Mesothelial cell of epicardium (in vitro differentiated cells): ENCODE data around the gene ZNF362. TPM values are rescaled to one million over a fixed set of nuclear protein-coding genes. Genes with fewer than 3 reads are reported as not detected.
"Not testable (repeated sequence)": the region's sequence is repeated elsewhere in the genome, so short reads cannot be mapped to it uniquely, and the experiment has no call there.

Source experiments
- DNase-seq, 2 experiments: peaks; one replicate each; pipeline ENCODE4 v3.0.0; 2021; ENCODE audit warnings: low spot score in 2 of 2; ENCODE audit not compliant: unreplicated experiment in 2 of 2
- H3K27ac Mint-ChIP-seq: 2 replicates; pipeline ENCODE4 v1.8.0; 2021; ENCODE audit warnings: mixed read lengths
- H3K27me3 Mint-ChIP-seq: 2 replicates; pipeline ENCODE4 v1.8.0; 2021; ENCODE audit warnings: low read depth, mixed read lengths
- H3K36me3 Mint-ChIP-seq: 2 replicates; pipeline ENCODE4 v1.8.0; 2021; ENCODE audit warnings: mixed read lengths
- H3K4me1 Mint-ChIP-seq: 2 replicates; pipeline ENCODE4 v1.8.0; 2021; ENCODE audit warnings: mixed read lengths
- H3K4me3 Mint-ChIP-seq: 2 replicates; pipeline ENCODE4 v1.8.0; 2021; ENCODE audit warnings: mild to moderate bottlenecking, moderate library complexity, mixed read lengths
- H3K9me3 Mint-ChIP-seq: 2 replicates; pipeline ENCODE4 v1.8.0; 2021; ENCODE audit warnings: mixed read lengths
- total RNA-seq: library from RNA; stranded (reverse); gene quantifications from 3 replicates; pipeline ENCODE4 v1.2.1, GENCODE V29; 2021
- TF ChIP-seq, protein P1 (sequence below): fragments of 200-600 bp; sonication (generic); IDR thresholded peaks from one replicate; pipeline ENCODE4 v1.5.0; 2021; ENCODE audit warnings: antibody characterized with exemption; ENCODE audit not compliant: unreplicated experiment

The ZNF362 gene
- total RNA-seq, 1 donor from 2014 or later, result 114 TPM

DNA sequence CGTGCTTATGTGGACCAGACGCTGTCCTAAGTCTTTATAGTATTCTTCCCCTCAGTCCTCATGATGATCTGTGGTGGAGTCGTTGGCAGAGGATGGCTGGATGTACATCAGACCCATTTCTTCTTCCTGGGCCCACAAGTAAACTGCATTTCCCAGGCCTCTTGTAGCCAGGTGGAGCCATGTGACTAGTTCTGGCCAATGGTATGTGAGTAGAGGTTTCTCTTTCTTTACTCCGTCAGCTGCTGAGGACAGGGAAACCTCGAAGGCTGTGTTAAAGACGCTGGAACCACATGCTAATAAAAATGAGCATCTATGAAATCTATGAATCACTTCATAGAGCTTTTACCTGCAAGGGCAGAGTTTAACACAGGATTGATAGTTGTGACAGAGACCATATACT lies 18.7 kb upstream of the ZNF362 start:
- H3K9me3 Mint-ChIP-seq, result no peaks in the 10 kb centered on the region
- H3K4me3 Mint-ChIP-seq, result no peak overlapping the region
- peaks cover 28% of the 10 kb centered on the region for H3K4me1 Mint-ChIP-seq
- H3K27ac Mint-ChIP-seq, result no peak overlapping the region
- no peaks in the 10 kb centered on the region for H3K27me3 Mint-ChIP-seq
- no peaks in the 10 kb centered on the region for H3K36me3 Mint-ChIP-seq
- peak in 1 of 2 experiments; percentile 1 for DNase-seq
- TF ChIP-seq, protein P1, sequence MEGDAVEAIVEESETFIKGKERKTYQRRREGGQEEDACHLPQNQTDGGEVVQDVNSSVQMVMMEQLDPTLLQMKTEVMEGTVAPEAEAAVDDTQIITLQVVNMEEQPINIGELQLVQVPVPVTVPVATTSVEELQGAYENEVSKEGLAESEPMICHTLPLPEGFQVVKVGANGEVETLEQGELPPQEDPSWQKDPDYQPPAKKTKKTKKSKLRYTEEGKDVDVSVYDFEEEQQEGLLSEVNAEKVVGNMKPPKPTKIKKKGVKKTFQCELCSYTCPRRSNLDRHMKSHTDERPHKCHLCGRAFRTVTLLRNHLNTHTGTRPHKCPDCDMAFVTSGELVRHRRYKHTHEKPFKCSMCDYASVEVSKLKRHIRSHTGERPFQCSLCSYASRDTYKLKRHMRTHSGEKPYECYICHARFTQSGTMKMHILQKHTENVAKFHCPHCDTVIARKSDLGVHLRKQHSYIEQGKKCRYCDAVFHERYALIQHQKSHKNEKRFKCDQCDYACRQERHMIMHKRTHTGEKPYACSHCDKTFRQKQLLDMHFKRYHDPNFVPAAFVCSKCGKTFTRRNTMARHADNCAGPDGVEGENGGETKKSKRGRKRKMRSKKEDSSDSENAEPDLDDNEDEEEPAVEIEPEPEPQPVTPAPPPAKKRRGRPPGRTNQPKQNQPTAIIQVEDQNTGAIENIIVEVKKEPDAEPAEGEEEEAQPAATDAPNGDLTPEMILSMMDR, result no peak

DNA sequence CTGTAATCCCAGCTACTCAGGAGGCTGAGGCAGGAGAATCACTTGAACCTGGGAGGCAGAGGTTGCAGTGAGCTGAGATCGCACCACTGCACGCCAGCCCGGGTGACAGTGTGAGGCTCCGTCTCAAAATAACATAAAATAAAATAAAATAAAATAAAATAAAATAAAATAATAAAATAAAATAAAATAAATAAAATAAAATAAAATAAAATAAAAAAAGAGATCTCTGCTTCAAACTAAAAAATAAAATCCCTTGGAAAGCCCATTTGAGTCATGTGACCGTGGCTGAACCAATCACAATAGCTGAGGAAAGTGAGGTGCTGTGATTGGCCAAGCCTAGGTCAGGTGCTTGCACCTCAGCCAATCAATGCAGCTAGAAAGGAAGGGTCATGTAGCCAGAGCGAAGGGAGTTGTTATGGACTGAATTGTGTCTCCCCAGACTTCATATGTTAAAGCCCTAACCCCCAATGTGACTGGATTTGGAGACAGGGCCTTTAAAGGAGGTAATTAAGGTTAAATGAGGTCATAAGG lies 18.0 kb upstream of the ZNF362 start:
- H3K27ac Mint-ChIP-seq, H3K4me3 Mint-ChIP-seq, H3K9me3 Mint-ChIP-seq, H3K27me3 Mint-ChIP-seq, H3K36me3 Mint-ChIP-seq: not testable (repeated sequence)
- peaks cover 30% of the 10 kb centered on the region for H3K4me1 Mint-ChIP-seq
- DNase-seq, result peak in 1 of 2 experiments; percentile 19

GRCh38 chr1:33239410-33239809 lies 16.9 kb upstream of the ZNF362 start:
- not testable (repeated sequence) for H3K27me3 Mint-ChIP-seq, H3K4me3 Mint-ChIP-seq, DNase-seq, H3K27ac Mint-ChIP-seq, H3K9me3 Mint-ChIP-seq, H3K36me3 Mint-ChIP-seq
- peaks cover 34% of the 10 kb centered on the region for H3K4me1 Mint-ChIP-seq

DNA sequence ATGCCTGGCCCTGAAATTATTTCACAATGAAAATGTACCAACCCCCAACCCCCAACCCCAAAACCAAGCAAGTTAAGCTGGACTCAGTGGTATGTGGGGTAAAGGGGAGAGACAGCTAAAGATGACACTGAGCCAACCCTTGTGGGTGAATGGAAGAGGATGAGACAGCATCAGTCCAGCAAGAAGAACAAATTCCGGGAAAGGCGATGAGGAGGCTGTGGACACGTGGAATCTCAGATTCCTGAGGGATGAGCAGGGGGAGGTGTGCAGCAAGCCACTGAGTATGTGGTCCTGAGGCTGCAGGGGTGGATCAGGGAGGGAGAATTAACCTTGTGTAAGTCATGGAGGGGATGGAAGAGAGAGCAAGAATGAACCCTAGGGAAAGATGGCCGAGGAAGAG lies 14.4 kb upstream of the ZNF362 start:
- DNase-seq, result no peak
- Mint-ChIP-seq H3K9me3 (no peaks in the 10 kb centered on the region), H3K36me3 (no peaks in the 10 kb centered on the region), H3K27me3 (no peaks in the 10 kb centered on the region), H3K4me3 (no peak overlapping the region), H3K27ac (no peak overlapping the region), H3K4me1 (peaks cover 36% of the 10 kb centered on the region)
- TF ChIP-seq, protein P1, result no peak

DNA sequence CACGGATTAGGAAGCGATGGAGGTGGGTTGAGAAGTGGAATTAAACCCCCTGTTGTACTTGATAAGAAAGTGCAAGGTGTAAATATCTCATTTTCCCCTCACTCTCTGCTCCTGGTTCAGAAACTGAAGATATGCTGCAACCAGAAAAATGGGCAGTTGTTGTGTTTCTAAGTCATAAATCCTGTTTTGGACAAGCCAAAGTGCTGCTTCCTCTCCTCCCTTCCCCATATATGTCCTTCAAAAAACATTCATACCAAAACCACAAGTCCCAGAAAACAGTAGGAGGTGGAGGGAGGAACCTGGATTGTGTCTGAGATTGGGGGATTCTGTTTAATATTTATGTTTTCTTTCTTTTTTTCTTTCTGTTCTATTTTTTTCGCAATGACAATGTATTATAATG lies 13.6 kb upstream of the ZNF362 start:
- H3K4me3 Mint-ChIP-seq, result no peak overlapping the region
- H3K27ac Mint-ChIP-seq, result no peak overlapping the region
- H3K4me1 Mint-ChIP-seq, result peaks cover 37% of the 10 kb centered on the region
- H3K9me3 Mint-ChIP-seq, result no peaks in the 10 kb centered on the region
- no peaks in the 10 kb centered on the region for H3K27me3 Mint-ChIP-seq
- TF ChIP-seq, protein P1, result no peak
- no peaks in the 10 kb centered on the region for H3K36me3 Mint-ChIP-seq
- DNase-seq, result no peak

DNA sequence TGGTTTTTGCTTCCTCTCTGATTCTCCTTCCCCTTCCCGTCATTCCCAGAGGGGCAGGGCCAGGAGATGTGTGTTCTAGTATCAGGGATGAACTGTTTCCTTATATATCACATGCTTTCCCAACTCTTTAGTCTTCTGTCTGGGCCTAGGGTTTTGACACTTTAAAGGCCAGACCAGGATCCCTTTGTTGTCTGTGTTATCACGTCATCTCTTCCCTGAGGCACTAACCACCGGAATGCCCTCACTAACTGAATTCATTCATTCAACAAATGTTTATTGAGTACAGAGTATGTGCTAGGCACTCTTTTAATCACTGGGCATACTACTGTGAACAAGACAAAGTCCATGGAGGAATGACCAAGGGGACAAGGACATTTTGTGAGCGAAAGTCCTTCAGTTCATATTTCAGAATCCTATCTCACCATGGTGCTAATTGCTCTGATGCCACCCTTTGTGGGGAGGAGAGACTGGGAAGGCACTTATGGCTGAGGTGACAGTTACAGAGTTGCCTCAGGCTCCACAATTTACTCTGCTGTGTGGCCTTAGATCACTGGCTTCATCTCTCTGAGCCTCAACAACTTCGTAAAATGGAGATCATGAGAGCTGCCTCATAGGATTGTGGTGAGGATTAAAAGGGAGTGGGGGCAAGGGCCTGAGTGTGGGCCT lies 12.0 kb upstream of the ZNF362 start:
- Mint-ChIP-seq H3K9me3 (no peaks in the 10 kb centered on the region), H3K27me3 (no peaks in the 10 kb centered on the region), H3K4me3 (no peak overlapping the region), H3K27ac (peak overlapping the region; percentile 90), H3K36me3 (no peaks in the 10 kb centered on the region), H3K4me1 (peaks cover 50% of the 10 kb centered on the region)
- TF ChIP-seq, protein P1, result no peak
- DNase-seq, result no peak

DNA sequence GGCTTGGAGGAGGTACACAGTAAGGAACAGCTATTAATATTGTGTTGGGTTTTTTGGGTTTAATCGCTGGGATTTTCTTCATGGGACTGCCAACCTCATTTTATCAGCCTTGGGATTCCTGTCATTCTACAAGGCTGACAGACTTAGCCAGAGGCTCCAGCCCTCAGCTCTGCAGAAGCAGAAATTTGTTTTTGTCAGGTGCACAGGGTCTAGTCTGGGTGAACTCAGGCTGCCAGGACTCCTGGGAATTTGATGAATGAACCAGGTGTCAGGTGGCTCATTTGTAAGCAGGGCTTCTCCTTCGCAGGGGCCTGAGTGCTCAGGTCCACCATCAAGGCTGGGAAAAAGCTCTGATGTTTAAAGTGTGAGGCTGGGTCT lies 11.5 kb upstream of the ZNF362 start:
- H3K9me3 Mint-ChIP-seq, result no peaks in the 10 kb centered on the region
- no peak for DNase-seq
- peak overlapping the region; percentile 90 for H3K27ac Mint-ChIP-seq
- H3K4me3 Mint-ChIP-seq, result no peak overlapping the region
- H3K36me3 Mint-ChIP-seq, result no peaks in the 10 kb centered on the region
- TF ChIP-seq, protein P1, result no peak
- peaks cover 54% of the 10 kb centered on the region for H3K4me1 Mint-ChIP-seq
- H3K27me3 Mint-ChIP-seq, result no peaks in the 10 kb centered on the region
